ENCODE data around the gene MRPS2. TPM values are rescaled to one million over a fixed set of nuclear protein-coding genes. Genes with fewer than 3 reads are reported as not detected.
"Not testable (repeated sequence)": the region's sequence is repeated elsewhere in the genome, so short reads cannot be mapped to it uniquely, and the experiment has no call there.

MRPS2 gene
- total RNA-seq, 2 experiments from 2014 or later, result 56.4 to 57.4 TPM

DNA sequence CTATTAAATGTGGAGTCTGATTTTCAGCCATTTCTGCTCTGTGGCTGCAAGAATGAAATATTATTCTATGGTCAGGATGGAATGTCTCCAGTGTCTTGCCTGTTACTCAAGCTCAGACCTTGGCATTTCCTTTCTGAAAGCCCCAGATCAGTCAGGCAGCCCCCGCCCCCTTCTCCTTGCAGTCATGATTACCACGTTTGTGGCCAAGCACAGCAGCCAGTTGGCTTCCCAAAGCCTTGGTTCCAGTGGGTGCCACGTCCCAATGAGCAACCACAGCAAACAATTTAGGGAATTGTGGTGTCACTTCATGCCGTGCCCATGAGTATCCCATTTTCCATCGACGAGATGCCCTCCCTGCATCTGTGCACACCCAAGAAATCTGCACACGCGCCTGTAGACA is 35.7 kb downstream of the MRPS2 start:
- H3K27me3 Mint-ChIP-seq, result peaks cover 16% of the 10 kb centered on the region
- TF ChIP-seq CTCF (IDR thresholded peaks at IDR 0.05), result no peak
- H3K36me3 Mint-ChIP-seq (ENCODE audit: low read depth), result no peaks in the 10 kb centered on the region
- no peaks in the 10 kb centered on the region for H3K9me3 Mint-ChIP-seq
- H3K4me1 Mint-ChIP-seq (ENCODE audit: low read depth), result no peaks in the 10 kb centered on the region
- intact Hi-C loops (cut with micrococcal nuclease), result no loop called here
- ATAC-seq, result no peak
- DNase-seq, result no peak
- no peak overlapping the region for H3K27ac Mint-ChIP-seq
- ChIA-PET CTCF (no interaction called here), POLR2A (no interaction called here)
- no peak overlapping the region for H3K4me3 Mint-ChIP-seq

DNA sequence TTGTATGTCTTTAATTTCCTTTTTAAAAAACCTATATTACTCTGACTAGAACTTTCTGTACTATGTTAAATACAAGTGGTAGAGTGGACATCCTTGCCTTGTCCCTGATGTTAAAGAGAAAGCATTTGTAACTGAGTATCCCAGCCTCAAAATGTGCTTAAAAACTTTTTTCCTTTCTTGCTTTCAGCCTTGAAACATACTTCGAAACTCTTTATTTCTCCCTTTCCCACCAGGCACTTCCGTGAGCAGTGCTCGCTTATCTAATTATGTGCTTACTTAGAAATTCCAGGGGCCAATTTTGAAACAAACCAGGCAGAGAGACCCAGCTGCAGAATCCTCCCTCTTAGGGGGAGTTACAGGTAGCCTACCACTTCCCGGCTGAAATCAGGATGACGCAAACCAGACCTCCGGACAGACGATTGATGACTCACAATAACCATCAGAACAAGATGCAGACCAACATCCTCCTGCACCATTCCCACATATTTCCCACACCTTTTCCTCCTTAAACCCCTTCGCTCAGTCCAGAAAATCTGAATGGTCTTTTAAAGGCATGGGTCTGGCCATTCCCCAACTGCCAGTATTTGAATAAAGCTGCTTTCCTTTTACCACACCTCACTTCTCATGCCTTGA is 42.9 kb downstream of the MRPS2 start:
- POLR2A ChIA-PET; H3K4me3 Mint-ChIP-seq; H3K27ac Mint-ChIP-seq; intact Hi-C loops (cut with micrococcal nuclease); H3K27me3 Mint-ChIP-seq; CTCF ChIA-PET; H3K4me1 Mint-ChIP-seq (ENCODE audit: low read depth); ATAC-seq; H3K36me3 Mint-ChIP-seq (ENCODE audit: low read depth); DNase-seq; H3K9me3 Mint-ChIP-seq: not testable (repeated sequence)

- H3K27ac Mint-ChIP-seq, result no peak overlapping the region
- H3K27me3 Mint-ChIP-seq, result peaks cover 5% of the 10 kb centered on the region
- intact Hi-C loops (cut with micrococcal nuclease), result no loop called here
- H3K4me3 Mint-ChIP-seq, result no peak overlapping the region
- no peak for ATAC-seq
- ChIA-PET CTCF (no interaction called here), POLR2A (no interaction called here)
- no peaks in the 10 kb centered on the region for H3K9me3 Mint-ChIP-seq
- DNase-seq, result no peak
- TF ChIP-seq CTCF (IDR thresholded peaks at IDR 0.05), result no peak
- H3K4me1 Mint-ChIP-seq (ENCODE audit: low read depth), result no peaks in the 10 kb centered on the region
- H3K36me3 Mint-ChIP-seq (ENCODE audit: low read depth), result no peaks in the 10 kb centered on the region
These were observed 44.6 kb downstream of the MRPS2 start for GRCh38 chr9:135544981-135545635.

DNA sequence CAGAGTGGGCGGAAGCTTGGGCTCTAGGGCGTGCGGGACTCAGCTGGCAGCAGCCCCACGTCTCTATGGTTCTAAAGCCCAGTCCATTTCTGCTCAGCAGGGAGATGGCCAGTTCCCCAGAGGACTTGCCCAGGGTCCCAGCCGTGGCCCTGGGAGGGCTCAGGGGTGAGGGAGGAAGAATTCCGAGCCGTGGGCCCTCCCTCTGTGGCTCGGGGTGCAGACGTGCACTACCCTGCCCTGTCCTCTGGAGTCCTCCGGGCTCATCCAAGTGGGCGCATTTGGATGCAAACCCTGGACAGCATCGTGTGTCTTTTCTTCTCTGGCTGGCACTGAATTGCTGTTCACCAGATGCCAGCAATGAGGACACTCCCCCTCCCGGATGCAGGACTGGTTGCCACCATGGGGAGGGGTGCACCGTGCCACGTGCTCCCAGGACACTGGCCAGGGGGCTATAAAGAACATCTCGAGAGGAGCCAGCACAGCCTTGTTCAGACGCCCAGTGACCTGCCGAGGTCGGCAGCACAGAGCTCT is 45.2 kb downstream of the MRPS2 start, which contains the start of gene OBP2A:
Gene OBP2A (plus strand): TSS at position 481 of the 531 bp plus-strand sequence. CDS start 55 bp downstream, outside the sequence.
- intact Hi-C loops (cut with micrococcal nuclease); H3K4me3 Mint-ChIP-seq; CTCF ChIA-PET; DNase-seq; H3K4me1 Mint-ChIP-seq (ENCODE audit: low read depth); H3K9me3 Mint-ChIP-seq; ATAC-seq; H3K36me3 Mint-ChIP-seq (ENCODE audit: low read depth); H3K27me3 Mint-ChIP-seq; POLR2A ChIA-PET; H3K27ac Mint-ChIP-seq: not testable (repeated sequence)

- H3K27me3 Mint-ChIP-seq; ATAC-seq; CTCF ChIA-PET; H3K4me3 Mint-ChIP-seq; H3K9me3 Mint-ChIP-seq; intact Hi-C loops (cut with micrococcal nuclease); H3K27ac Mint-ChIP-seq; DNase-seq; H3K36me3 Mint-ChIP-seq (ENCODE audit: low read depth); H3K4me1 Mint-ChIP-seq (ENCODE audit: low read depth); POLR2A ChIA-PET: not testable (repeated sequence)
These were observed 46.5 kb downstream of the MRPS2 start for GRCh38 chr9:135546792-135547617.

GRCh38 chr9:135547756-135548736 is 47.6 kb downstream of the MRPS2 start:
- Mint-ChIP-seq H3K9me3 (no peaks in the 10 kb centered on the region), H3K27ac (no peak overlapping the region), H3K4me3 (no peak overlapping the region), H3K27me3 (peaks cover 5% of the 10 kb centered on the region), H3K36me3 (ENCODE audit: low read depth) (no peaks in the 10 kb centered on the region), H3K4me1 (ENCODE audit: low read depth) (no peaks in the 10 kb centered on the region)
- POLR2A ChIA-PET, result no interaction called here
- ATAC-seq (no peak), DNase-seq (no peak)
- intact Hi-C loops (cut with micrococcal nuclease), result no loop called here
- CTCF ChIA-PET, result no interaction called here
- TF ChIP-seq CTCF (IDR thresholded peaks at IDR 0.05), result no peak

DNA sequence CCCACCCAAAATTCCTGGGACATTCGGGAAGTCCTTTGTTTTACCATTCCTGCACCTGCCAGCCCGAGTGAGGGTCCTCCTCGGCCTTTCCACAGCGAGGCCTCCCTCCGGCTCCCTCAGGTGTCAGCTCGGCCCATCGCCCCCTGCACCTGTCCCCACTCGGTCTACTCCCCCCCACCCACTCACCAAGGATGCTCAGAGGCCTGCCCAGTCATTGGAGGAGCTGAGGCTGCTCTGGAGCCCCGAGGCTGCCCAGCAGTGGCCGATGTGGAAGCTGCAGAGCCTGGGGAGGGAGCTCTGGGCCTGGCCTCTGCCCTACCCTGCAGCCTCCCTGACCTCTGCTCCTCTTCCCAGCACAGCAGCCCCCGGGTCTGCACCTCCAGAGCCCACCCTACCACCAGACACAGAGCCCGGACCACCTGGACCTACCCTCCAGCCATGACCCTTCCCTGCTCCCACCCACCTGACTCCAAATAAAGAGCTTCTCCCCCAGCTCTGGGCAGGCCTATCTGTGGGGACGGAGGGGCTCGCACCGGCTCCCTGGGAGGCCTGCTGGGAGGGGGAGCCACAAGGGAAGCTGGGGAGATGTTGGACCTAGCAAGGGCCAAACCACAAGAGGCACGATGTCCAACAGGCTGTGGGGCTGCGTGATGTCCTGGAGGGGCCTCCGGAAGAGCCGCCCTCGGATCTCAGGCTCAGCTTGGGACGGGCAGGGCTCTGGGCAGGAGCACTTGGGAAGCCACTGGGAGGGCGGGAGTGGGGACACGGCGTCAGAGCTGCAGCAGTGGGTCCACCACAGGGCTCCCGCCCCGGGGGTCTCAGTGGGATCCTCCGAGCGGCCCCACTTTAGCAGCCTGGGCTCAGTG is 49.2 kb downstream of the MRPS2 start:
- CTCF ChIA-PET; POLR2A ChIA-PET; H3K9me3 Mint-ChIP-seq; DNase-seq; H3K36me3 Mint-ChIP-seq (ENCODE audit: low read depth); H3K4me1 Mint-ChIP-seq (ENCODE audit: low read depth); intact Hi-C loops (cut with micrococcal nuclease); ATAC-seq; H3K4me3 Mint-ChIP-seq; H3K27ac Mint-ChIP-seq; H3K27me3 Mint-ChIP-seq: not testable (repeated sequence)
